Measurements from ENCODE around the gene HNRNPA3.

Gene HNRNPA3

DNA sequence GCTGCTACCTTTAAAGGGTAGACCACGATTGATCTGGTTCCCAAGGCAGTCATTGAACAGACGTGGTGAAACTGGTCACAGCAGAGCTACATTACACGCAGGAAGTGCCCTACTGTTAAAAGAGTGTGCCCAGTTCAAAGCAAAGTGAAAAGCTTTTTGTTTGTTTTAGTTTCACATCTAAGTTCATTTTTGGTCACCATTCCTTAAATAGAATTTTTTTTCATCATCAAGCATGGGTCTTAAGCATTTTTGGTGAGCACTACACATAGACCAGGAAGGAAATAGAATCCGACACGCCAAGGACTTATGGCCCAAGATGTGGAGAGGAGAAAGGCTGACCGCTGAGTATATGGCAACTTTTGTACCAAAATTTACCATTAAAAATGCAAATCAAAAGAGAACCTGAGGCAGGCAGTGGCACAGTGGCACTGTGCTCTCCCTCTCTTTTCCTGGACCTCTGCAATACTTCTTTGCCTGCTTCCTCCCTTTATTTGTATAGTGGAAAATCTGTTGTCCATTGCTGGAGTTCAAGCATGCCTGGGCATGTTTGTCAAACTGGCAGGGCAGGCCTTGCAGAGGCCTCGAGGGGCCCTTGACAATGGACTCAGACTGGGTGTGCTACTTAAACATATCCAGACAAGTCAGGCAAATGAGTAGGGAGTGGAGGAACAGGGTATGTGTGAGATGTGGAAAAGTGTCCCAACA is 42.6 kb upstream of the HNRNPA3 start:
- Mint-ChIP-seq H3K4me3 (no peak overlapping the region), H3K27ac (peak overlapping the region; percentile 51), H3K27me3 (ENCODE audit: low read depth, poor library complexity) (peaks cover 4% of the 10 kb centered on the region), H3K9me3 (no peaks in the 10 kb centered on the region), H3K4me1 (peaks cover 54% of the 10 kb centered on the region), H3K36me3 (ENCODE audit: low read depth) (no peaks in the 10 kb centered on the region)
- DNase-seq: no peak
- TF ChIP-seq, protein P1, sequence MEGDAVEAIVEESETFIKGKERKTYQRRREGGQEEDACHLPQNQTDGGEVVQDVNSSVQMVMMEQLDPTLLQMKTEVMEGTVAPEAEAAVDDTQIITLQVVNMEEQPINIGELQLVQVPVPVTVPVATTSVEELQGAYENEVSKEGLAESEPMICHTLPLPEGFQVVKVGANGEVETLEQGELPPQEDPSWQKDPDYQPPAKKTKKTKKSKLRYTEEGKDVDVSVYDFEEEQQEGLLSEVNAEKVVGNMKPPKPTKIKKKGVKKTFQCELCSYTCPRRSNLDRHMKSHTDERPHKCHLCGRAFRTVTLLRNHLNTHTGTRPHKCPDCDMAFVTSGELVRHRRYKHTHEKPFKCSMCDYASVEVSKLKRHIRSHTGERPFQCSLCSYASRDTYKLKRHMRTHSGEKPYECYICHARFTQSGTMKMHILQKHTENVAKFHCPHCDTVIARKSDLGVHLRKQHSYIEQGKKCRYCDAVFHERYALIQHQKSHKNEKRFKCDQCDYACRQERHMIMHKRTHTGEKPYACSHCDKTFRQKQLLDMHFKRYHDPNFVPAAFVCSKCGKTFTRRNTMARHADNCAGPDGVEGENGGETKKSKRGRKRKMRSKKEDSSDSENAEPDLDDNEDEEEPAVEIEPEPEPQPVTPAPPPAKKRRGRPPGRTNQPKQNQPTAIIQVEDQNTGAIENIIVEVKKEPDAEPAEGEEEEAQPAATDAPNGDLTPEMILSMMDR (IDR thresholded peaks at IDR 0.05): no peak

DNA sequence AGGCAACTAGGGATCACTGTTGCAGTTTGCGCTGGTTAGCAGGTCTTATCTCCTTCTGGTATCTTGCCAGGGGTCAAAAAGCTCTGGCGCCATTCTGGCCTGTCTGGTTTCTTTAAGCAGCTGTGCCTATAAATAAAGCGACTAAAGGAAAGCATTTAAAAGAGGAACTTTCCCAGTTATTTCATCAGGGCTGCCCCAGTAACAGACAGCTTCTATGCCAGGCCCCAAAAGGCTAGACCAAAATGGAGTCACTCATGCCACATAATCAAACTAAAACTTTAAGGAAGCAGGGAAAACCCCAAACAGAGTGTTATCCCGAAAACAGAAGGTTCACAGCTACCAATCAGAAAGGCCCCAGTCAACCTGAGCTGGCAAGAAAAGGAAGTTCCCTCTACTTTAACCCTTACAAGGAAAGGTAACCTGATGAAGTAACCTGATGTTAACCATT is 41.2 kb upstream of the HNRNPA3 start:
- H3K4me3 Mint-ChIP-seq: no peak overlapping the region
- TF ChIP-seq, protein P1 (IDR thresholded peaks at IDR 0.05): no peak
- H3K36me3 Mint-ChIP-seq (ENCODE audit: low read depth): no peaks in the 10 kb centered on the region
- H3K27ac Mint-ChIP-seq: no peak overlapping the region
- H3K27me3 Mint-ChIP-seq (ENCODE audit: low read depth, poor library complexity): peaks cover 4% of the 10 kb centered on the region
- DNase-seq: no peak
- no peaks in the 10 kb centered on the region for H3K9me3 Mint-ChIP-seq
- H3K4me1 Mint-ChIP-seq: peaks cover 45% of the 10 kb centered on the region

DNA sequence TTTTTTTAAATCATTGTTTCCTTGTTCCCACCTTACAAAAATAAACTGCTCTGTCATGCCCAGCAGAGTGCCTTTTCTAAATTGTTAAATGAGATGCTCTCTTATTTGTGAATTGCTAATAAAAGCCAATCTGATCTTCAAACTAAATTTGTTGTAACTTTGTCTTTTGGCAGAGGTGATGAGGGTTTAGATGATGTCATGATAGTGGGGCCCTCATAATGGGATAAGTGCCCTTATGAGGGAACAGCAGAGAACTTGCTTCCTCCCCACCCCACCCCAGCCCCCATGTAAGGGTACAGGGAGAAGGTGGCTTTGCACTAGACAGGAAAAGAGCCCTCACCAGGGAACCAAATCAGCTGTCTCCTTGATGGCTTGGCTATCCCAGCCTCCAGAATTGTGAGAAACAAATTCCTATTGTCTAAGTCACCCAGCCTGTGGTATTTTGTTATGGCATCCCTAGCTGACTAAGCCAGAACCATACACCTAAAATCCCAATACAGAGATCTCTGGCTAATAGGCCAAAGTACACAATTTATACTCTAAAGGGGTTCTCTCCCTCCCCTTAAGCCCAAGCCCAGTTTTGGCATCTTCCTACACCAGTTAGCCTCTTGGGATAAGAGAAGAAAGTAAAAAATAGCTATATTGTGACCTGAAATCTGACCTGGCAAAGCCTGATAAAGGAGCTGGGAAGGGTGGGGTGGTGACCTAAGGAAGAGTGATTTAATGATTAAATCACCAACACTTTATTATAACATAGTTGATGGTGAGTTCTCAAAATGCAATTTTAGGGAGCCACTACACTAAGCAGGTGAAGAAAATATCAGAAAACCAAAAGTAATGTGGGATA is 40.3 kb upstream of the HNRNPA3 start:
- peaks cover 4% of the 10 kb centered on the region for H3K27me3 Mint-ChIP-seq (ENCODE audit: low read depth, poor library complexity)
- DNase-seq: no peak
- no peaks in the 10 kb centered on the region for H3K36me3 Mint-ChIP-seq (ENCODE audit: low read depth)
- H3K27ac Mint-ChIP-seq: no peak overlapping the region
- peaks cover 40% of the 10 kb centered on the region for H3K4me1 Mint-ChIP-seq
- TF ChIP-seq, protein P1 (IDR thresholded peaks at IDR 0.05): no peak
- no peak overlapping the region for H3K4me3 Mint-ChIP-seq
- no peaks in the 10 kb centered on the region for H3K9me3 Mint-ChIP-seq

DNA sequence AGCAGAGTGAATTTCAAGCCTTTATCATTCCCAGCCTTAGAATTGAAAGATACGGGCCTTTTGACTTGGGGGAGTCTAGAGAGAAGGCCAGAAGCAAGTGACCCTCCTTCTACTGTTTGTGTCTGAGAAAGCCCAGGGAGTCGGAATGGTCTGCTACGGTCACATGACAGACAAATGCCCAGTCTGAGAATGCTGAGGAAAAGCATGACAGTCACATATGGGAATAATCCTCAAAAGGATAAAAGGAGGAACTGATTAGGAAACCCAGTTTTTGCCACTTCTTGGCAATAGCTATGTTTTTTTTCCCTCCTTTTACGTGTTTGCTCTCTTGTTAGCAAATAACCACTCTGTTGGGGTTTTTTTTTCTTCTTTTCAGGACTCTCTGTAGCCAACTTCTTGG is 38.1 kb upstream of the HNRNPA3 start:
- DNase-seq: no peak
- TF ChIP-seq, protein P1 (IDR thresholded peaks at IDR 0.05): no peak
- Mint-ChIP-seq H3K36me3 (ENCODE audit: low read depth) (no peaks in the 10 kb centered on the region), H3K4me1 (peaks cover 36% of the 10 kb centered on the region), H3K9me3 (no peaks in the 10 kb centered on the region), H3K27me3 (ENCODE audit: low read depth, poor library complexity) (peaks cover 5% of the 10 kb centered on the region), H3K4me3 (no peak overlapping the region), H3K27ac (peak overlapping the region; percentile 77)

DNA sequence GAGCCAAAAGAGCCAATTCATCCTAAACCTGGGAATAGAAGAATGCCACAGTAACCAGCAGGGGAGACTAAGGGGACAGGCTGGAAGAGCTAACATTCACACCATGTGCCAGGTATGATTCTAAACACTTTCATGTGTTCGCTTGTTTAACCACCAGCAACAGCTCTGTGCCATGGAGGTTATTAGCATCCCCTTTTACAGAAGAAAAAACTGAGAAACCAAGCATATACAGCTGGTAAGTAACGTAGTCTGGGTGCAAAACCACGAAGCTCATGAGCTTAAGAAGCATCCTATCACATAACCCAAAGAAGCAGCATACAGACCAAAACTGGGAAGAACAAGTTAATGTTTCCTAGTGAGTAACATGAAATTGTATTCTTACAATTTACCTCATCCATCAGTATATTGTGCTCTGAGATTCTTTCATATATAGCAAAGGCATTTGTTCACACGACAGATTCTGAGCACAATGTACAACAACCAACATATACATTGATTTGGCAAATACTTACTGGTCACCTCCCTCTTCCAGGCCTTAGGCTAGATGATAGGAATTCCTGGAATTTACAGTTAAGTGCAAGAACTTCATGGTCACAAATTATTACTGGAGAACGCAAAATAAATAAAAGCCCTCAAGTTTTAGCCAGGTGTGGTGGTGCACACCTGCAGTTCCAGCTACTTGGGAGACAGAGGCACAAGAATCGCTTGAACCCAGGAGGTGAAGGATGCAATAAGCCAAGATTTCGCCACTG is 36.5 kb upstream of the HNRNPA3 start:
- Mint-ChIP-seq H3K4me3 (no peak overlapping the region), H3K36me3 (ENCODE audit: low read depth) (no peaks in the 10 kb centered on the region), H3K27ac (no peak overlapping the region), H3K9me3 (no peaks in the 10 kb centered on the region), H3K27me3 (ENCODE audit: low read depth, poor library complexity) (peaks cover 5% of the 10 kb centered on the region), H3K4me1 (peaks cover 31% of the 10 kb centered on the region)
- TF ChIP-seq, protein P1 (IDR thresholded peaks at IDR 0.05): no peak
- DNase-seq: no peak

Measured in nephron progenitor cell (in vitro differentiated cells).